HepG2 (cell line): ENCODE results near the gene RMI1.

Experiments used
- ARHGAP35 ChIP-seq: sonication (generic); formaldehyde crosslinking; IDR thresholded peaks from 2 replicates; pipeline ENCODE4 v1.9.0; 2022; ENCODE audit warnings: mild to moderate bottlenecking, inconsistent platforms, moderate library complexity, missing genetic modification reagents, borderline replicate concordance
- ARNT ChIP-seq: fragments of 450-650 bp; IDR thresholded peaks from 2 replicates; pipeline ENCODE4 v1.6.1; 2017
- CREM ChIP-seq, 2 experiments: sonication (generic) in 1 of 2; formaldehyde crosslinking in 1 of 2; IDR thresholded peaks; 2 replicates each; pipeline versions ENCODE4 v1.4.0 to v1.6.1; 2016 to 2020; ENCODE audit warnings: antibody characterized with exemption in 1 of 2, mild to moderate bottlenecking in 1 of 2, missing genetic modification reagents in 1 of 2
- HNRNPL ChIP-seq: fragments of 200-400 bp; formaldehyde crosslinking; IDR thresholded peaks from 2 replicates; pipeline ENCODE4 v1.6.1; 2017; ENCODE audit warnings: mild to moderate bottlenecking, low read depth, low read length
- MEIS2 ChIP-seq: sonication (generic); formaldehyde crosslinking; IDR thresholded peaks from 2 replicates; pipeline ENCODE4 v1.9.0; 2021; ENCODE audit warnings: mild to moderate bottlenecking, missing genetic modification reagents
- NR2C2 ChIP-seq: sonication (generic); formaldehyde crosslinking; IDR thresholded peaks from 2 replicates; pipeline ENCODE4 v1.4.0; 2020; ENCODE audit warnings: missing genetic modification reagents, mild to moderate bottlenecking, moderate library complexity, borderline replicate concordance
- TF ChIP-seq, protein P1 (sequence below): sonication (generic); formaldehyde crosslinking; IDR thresholded peaks from 2 replicates; pipeline ENCODE4 v1.4.0; 2020; ENCODE audit warnings: missing genetic modification reagents
- TF ChIP-seq, protein P2 (sequence below): sonication (generic); formaldehyde crosslinking; IDR thresholded peaks from 2 replicates; pipeline ENCODE4 v1.9.0; 2021; ENCODE audit warnings: missing genetic modification reagents, borderline replicate concordance
- TF ChIP-seq, protein P3 (sequence below): sonication (generic); formaldehyde crosslinking; IDR thresholded peaks from 2 replicates; pipeline ENCODE4 v1.5.0; 2020; ENCODE audit warnings: mild to moderate bottlenecking, missing genetic modification reagents
- TF ChIP-seq, protein P4 (sequence below), 2 experiments: IDR thresholded peaks; 2 replicates each; pipeline ENCODE4 v1.6.1; 2011 to 2012; ENCODE audit warnings: low read length in 2 of 2, borderline replicate concordance in 1 of 2, low read depth in 1 of 2, mild to moderate bottlenecking in 1 of 2, moderate library complexity in 1 of 2
- TF ChIP-seq, protein P5 (sequence below): sonication (generic); formaldehyde crosslinking; IDR thresholded peaks from 2 replicates; pipeline ENCODE4 v1.5.0; 2020; ENCODE audit warnings: mild to moderate bottlenecking, missing genetic modification reagents, moderate library complexity

DNA sequence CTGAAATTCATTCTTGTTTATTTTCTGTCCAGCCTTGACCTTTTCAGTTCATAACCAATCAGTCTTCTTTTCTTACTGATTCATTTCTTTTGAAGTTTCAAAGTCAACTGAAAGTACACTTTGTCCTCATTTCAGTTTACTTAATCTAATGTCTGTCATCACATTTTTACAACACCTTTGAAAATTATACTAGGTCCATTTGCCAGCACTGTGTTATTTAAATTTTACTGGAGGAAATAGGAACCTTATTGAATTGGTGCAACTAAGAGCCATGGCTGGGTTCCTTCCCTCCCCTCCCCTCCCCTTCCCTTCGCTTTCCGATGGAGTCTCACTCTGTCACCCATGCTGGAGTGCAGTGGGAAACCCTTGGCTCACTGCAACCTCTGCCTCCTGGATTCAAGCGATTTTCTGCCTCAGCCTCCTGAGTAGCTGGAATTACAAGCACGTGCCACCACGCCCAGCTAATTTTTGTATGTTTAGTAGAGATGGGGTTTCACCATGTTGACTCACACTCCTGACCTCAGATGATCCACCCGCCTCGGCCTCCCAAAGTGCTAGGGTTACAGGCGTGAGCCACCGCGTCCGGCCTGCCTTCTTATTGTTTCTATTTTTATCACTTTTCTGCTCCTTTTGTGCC, 6.3 kb downstream of the RMI1 start:
- TF ChIP-seq MEIS2 = no peak
- TF ChIP-seq, protein P1, sequence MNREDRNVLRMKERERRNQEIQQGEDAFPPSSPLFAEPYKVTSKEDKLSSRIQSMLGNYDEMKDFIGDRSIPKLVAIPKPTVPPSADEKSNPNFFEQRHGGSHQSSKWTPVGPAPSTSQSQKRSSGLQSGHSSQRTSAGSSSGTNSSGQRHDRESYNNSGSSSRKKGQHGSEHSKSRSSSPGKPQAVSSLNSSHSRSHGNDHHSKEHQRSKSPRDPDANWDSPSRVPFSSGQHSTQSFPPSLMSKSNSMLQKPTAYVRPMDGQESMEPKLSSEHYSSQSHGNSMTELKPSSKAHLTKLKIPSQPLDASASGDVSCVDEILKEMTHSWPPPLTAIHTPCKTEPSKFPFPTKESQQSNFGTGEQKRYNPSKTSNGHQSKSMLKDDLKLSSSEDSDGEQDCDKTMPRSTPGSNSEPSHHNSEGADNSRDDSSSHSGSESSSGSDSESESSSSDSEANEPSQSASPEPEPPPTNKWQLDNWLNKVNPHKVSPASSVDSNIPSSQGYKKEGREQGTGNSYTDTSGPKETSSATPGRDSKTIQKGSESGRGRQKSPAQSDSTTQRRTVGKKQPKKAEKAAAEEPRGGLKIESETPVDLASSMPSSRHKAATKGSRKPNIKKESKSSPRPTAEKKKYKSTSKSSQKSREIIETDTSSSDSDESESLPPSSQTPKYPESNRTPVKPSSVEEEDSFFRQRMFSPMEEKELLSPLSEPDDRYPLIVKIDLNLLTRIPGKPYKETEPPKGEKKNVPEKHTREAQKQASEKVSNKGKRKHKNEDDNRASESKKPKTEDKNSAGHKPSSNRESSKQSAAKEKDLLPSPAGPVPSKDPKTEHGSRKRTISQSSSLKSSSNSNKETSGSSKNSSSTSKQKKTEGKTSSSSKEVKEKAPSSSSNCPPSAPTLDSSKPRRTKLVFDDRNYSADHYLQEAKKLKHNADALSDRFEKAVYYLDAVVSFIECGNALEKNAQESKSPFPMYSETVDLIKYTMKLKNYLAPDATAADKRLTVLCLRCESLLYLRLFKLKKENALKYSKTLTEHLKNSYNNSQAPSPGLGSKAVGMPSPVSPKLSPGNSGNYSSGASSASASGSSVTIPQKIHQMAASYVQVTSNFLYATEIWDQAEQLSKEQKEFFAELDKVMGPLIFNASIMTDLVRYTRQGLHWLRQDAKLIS (CRISPR knock-in tag) = no peak
- TF ChIP-seq, protein P2, sequence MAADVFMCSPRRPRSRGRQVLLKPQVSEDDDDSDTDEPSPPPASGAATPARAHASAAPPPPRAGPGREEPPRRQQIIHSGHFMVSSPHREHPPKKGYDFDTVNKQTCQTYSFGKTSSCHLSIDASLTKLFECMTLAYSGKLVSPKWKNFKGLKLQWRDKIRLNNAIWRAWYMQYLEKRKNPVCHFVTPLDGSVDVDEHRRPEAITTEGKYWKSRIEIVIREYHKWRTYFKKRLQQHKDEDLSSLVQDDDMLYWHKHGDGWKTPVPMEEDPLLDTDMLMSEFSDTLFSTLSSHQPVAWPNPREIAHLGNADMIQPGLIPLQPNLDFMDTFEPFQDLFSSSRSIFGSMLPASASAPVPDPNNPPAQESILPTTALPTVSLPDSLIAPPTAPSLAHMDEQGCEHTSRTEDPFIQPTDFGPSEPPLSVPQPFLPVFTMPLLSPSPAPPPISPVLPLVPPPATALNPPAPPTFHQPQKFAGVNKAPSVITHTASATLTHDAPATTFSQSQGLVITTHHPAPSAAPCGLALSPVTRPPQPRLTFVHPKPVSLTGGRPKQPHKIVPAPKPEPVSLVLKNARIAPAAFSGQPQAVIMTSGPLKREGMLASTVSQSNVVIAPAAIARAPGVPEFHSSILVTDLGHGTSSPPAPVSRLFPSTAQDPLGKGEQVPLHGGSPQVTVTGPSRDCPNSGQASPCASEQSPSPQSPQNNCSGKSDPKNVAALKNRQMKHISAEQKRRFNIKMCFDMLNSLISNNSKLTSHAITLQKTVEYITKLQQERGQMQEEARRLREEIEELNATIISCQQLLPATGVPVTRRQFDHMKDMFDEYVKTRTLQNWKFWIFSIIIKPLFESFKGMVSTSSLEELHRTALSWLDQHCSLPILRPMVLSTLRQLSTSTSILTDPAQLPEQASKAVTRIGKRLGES (CRISPR knock-in tag) = no peak
- no peak for TF ChIP-seq HNRNPL
- peak; percentile 54; the same call in 1 of the 2 replicates for TF ChIP-seq NR2C2 (CRISPR knock-in tag)
- no peak for TF ChIP-seq ARNT
- no peak for TF ChIP-seq ARHGAP35 (CRISPR knock-in tag)
- TF ChIP-seq, protein P3, sequence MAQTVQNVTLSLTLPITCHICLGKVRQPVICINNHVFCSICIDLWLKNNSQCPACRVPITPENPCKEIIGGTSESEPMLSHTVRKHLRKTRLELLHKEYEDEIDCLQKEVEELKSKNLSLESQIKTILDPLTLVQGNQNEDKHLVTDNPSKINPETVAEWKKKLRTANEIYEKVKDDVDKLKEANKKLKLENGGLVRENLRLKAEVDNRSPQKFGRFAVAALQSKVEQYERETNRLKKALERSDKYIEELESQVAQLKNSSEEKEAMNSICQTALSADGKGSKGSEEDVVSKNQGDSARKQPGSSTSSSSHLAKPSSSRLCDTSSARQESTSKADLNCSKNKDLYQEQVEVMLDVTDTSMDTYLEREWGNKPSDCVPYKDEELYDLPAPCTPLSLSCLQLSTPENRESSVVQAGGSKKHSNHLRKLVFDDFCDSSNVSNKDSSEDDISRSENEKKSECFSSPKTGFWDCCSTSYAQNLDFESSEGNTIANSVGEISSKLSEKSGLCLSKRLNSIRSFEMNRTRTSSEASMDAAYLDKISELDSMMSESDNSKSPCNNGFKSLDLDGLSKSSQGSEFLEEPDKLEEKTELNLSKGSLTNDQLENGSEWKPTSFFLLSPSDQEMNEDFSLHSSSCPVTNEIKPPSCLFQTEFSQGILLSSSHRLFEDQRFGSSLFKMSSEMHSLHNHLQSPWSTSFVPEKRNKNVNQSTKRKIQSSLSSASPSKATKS (CRISPR knock-in tag) = no peak
- TF ChIP-seq, protein P4, sequence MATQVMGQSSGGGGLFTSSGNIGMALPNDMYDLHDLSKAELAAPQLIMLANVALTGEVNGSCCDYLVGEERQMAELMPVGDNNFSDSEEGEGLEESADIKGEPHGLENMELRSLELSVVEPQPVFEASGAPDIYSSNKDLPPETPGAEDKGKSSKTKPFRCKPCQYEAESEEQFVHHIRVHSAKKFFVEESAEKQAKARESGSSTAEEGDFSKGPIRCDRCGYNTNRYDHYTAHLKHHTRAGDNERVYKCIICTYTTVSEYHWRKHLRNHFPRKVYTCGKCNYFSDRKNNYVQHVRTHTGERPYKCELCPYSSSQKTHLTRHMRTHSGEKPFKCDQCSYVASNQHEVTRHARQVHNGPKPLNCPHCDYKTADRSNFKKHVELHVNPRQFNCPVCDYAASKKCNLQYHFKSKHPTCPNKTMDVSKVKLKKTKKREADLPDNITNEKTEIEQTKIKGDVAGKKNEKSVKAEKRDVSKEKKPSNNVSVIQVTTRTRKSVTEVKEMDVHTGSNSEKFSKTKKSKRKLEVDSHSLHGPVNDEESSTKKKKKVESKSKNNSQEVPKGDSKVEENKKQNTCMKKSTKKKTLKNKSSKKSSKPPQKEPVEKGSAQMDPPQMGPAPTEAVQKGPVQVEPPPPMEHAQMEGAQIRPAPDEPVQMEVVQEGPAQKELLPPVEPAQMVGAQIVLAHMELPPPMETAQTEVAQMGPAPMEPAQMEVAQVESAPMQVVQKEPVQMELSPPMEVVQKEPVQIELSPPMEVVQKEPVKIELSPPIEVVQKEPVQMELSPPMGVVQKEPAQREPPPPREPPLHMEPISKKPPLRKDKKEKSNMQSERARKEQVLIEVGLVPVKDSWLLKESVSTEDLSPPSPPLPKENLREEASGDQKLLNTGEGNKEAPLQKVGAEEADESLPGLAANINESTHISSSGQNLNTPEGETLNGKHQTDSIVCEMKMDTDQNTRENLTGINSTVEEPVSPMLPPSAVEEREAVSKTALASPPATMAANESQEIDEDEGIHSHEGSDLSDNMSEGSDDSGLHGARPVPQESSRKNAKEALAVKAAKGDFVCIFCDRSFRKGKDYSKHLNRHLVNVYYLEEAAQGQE (IDR thresholded peaks at IDR 0.05; ENCODE audit: borderline replicate concordance in 1 of 2, low read depth in 1 of 2, low read length in 2 of 2) = no peak
- TF ChIP-seq, protein P5, sequence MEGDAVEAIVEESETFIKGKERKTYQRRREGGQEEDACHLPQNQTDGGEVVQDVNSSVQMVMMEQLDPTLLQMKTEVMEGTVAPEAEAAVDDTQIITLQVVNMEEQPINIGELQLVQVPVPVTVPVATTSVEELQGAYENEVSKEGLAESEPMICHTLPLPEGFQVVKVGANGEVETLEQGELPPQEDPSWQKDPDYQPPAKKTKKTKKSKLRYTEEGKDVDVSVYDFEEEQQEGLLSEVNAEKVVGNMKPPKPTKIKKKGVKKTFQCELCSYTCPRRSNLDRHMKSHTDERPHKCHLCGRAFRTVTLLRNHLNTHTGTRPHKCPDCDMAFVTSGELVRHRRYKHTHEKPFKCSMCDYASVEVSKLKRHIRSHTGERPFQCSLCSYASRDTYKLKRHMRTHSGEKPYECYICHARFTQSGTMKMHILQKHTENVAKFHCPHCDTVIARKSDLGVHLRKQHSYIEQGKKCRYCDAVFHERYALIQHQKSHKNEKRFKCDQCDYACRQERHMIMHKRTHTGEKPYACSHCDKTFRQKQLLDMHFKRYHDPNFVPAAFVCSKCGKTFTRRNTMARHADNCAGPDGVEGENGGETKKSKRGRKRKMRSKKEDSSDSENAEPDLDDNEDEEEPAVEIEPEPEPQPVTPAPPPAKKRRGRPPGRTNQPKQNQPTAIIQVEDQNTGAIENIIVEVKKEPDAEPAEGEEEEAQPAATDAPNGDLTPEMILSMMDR = no peak
- TF ChIP-seq CREM (IDR thresholded peaks at IDR 0.05) = peak; percentile 51; the same call in 1 of the 2 replicates
- TF ChIP-seq CREM (CRISPR knock-in tag; IDR thresholded peaks at IDR 0.05) = no peak
